Upper lobe of left lung (tissue), 6 donors: ENCODE results near the gene ITGB3. TPM values are rescaled to one million over a fixed set of nuclear protein-coding genes. Genes with fewer than 3 reads are reported as not detected.

Experiments used
- ATAC-seq, 2 donors: fragments of 200-7000 bp; cut with Tn5 transposase; one replicate each; pipeline ENCODE4 v1.9.1; 2022; ENCODE audit warnings: mild to moderate bottlenecking in 2 of 2, moderate library complexity in 2 of 2; ENCODE audit not compliant: low FRiP score in 2 of 2
- DNase-seq, 2 donors: peaks; one replicate each; pipeline ENCODE4 v3.0.0-alpha.2; 2019 to 2020
- H3K27ac ChIP-seq, 4 donors: fragments of 200-600 bp; sonication (generic); one replicate each; pipeline ENCODE4 v1.5.1; 2016 to 2019
- H3K27me3 ChIP-seq, 4 donors: fragments of 200-600 bp; sonication (generic); one replicate each; pipeline ENCODE4 v1.5.1; 2017 to 2019
- H3K36me3 ChIP-seq, 4 donors: fragments of 200-600 bp; sonication (generic); one replicate each; pipeline ENCODE4 v1.5.1; 2016 to 2019
- H3K4me1 ChIP-seq, 4 donors: fragments of 200-600 bp; sonication (generic); one replicate each; pipeline ENCODE4 v1.5.1; 2018 to 2019
- H3K4me3 ChIP-seq, 4 donors: fragments of 200-600 bp; sonication (generic); one replicate each; pipeline ENCODE4 v1.5.1; 2017 to 2019; ENCODE audit warnings: mild to moderate bottlenecking in 2 of 4, moderate library complexity in 1 of 4
- H3K9me3 ChIP-seq, 4 donors: fragments of 200-600 bp; sonication (generic); one replicate each; pipeline ENCODE4 v1.5.1; 2018 to 2019
- CTCF ChIP-seq, 6 experiments: fragments of 450-650 bp in 4 of 6; fragments of 200-600 bp in 2 of 6; sonication (generic) in 2 of 6; IDR thresholded peaks; one replicate each; pipeline ENCODE4 v1.5.1; 2016 to 2019; ENCODE audit warnings: antibody characterized with exemption in 6 of 6
- EP300 ChIP-seq, 4 donors: sonication (generic); formaldehyde crosslinking; IDR thresholded peaks; one replicate each; pipeline ENCODE4 v1.5.1; 2017; ENCODE audit warnings: antibody characterized with exemption in 4 of 4, control low read depth in 2 of 4
- POLR2A ChIP-seq, 4 donors: fragments of 450-650 bp; IDR thresholded peaks; one replicate each; pipeline ENCODE4 v1.5.1; 2016 to 2017; ENCODE audit warnings: antibody characterized with exemption in 4 of 4, mild to moderate bottlenecking in 2 of 4
- POLR2AphosphoS5 ChIP-seq, 2 donors: sonication (generic); formaldehyde crosslinking; IDR thresholded peaks; one replicate each; pipeline ENCODE4 v1.5.1; 2017; ENCODE audit warnings: antibody characterized with exemption in 2 of 2
- WGBS, 2 donors: methylation state at CpG; one replicate each; pipeline ENCODE4 v1.1.5; 2017 to 2018; 5-methylcytosine and 5-hydroxymethylcytosine counted together
- total RNA-seq, 6 donors: library from RNA; depleted of rRNA in 4 of 6; stranded (reverse); fragments of >200 nt in 4 of 6; gene quantifications; one replicate each; pipeline versions ENCODE4 v1.1.0 to v1.2.1, GENCODE V29; 2016 to 2021
- donor health status: DM: no; HTN: no; CAD: no; lungs with moderate emphysema.
- donor health status: DM: no; HTN: yes; CAD: no; lungs with severe emphysema.

The ITGB3 gene
- total RNA-seq, 6 donors from 2014 or later, result 3.4 to 17.8 (median 9.8) TPM

DNA sequence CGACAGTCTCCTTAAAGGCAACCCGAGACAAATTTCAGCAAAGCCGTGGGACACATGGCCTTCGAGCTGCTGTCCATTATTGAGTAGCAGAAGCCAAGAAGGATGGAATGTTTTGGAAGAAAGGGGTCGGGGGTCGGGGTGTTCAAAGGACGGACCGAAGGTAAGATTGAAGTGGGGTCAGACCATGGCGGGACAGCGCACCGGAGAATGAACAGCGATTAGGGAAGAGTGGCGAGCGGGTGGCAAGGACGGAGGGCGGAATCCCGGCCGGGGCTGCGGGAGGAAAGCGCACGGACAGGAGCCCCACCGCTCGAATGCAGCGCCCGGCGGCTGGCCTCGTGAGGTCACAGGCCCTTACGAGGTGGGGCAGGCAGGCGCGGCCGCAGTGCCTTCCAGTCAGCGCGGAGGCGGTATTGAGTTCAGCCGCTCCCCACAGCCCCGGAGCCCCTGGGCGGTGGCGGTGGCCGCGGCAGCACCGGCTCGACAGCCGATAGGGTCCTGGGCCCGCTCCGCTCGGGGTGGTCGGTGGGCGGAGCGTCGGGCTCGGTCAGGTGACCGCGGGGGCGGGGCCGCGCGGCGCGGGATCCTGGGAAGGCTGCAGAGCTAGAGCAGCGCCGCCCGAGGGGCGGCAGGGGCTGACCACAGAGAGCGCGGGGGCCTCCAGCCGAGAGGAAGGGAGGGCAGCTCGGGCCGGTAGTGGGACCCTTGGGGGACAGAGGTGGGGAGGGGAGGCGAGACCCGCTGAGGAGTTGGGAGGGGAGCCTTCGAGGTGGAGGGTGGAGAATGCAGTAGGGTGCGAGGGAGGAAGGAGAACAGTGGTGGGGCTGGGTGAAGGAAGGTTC lies 70.0 kb downstream of the ITGB3 start, which contains the start of gene EFCAB13:
Gene EFCAB13, plus strand, starts transcription at position 574 of the 842 bp plus-strand sequence. CDS start 4,399 bp downstream, outside the sequence.
- H3K36me3 ChIP-seq, result no peaks in the 10 kb centered on the region

DNA sequence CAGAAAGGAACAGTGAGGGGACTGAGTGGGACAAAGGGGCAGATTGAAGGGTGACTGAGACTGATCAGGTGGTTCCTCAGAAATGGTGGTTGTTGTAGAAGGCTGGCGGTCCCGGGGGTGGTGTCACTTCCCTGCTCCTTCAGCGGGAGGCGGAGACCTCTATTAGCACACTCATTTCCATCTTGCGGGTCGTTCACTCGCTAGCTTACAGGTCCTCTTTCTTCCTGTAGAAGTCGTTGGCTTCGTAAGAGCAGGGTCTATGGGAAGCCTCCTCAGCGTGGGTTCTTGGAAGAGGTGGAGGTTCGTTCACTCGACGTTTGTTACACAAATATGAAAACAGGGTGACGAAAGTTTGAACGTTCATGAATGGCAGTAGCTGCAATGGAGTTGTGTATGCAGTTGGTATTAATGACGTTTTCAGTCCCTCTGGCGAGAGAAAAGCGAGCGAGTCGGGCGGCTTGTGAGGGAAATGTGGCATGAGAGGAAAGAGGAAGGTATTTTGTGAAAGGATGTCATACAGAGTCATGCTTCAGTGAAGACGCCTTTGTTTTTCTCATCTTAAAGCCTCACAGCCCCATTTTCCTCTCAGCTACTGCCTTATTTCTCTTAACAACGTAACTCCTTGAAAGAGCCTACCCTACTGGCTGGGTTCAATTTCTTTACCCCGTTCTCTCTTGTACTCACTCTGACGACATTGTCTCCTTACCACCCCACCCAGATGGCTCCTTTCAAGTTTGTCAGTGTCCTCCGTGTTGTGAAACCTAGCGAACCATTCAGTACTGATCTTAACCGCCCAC lies 70.8 kb downstream of the ITGB3 start:
- Histone ChIP-seq H3K4me3 (peak overlapping the region; percentile 51 to 81 (median 73)), H3K4me1 (peaks cover 0 to 15% (median 6%) of the 10 kb centered on the region in 4 donors), H3K36me3 (no peaks in the 10 kb centered on the region), H3K27ac (peak overlapping the region; percentile 94 to 98 (median 94)), H3K9me3 (no peaks in the 10 kb centered on the region), H3K27me3 (no peaks in the 10 kb centered on the region)
- TF ChIP-seq CTCF (IDR thresholded peaks at IDR 0.05), result no peak
- no peak for TF ChIP-seq EP300 (IDR thresholded peaks at IDR 0.05)
- no peak for TF ChIP-seq POLR2AphosphoS5 (IDR thresholded peaks at IDR 0.05)
- TF ChIP-seq POLR2A (IDR thresholded peaks at IDR 0.05), result no peak
- DNase-seq, result peak in 1 of 2 donors; percentile 74
- 7 to 12% methylated on average over 28 of the region's 28 CpGs for WGBS, 2 donors
- ATAC-seq, result peak; percentile 75 to 86

More for the DNA sequence above, 70.0 kb downstream of the ITGB3 start, which contains the start of gene EFCAB13:
- DNase-seq, result peak; percentile 92 to 99
- peak; percentile 19 to 74 (median 42) for TF ChIP-seq CTCF (IDR thresholded peaks at IDR 0.05)
- peak; percentile 68 to 83 for TF ChIP-seq POLR2AphosphoS5 (IDR thresholded peaks at IDR 0.05)
- no peak for TF ChIP-seq EP300 (IDR thresholded peaks at IDR 0.05)
- TF ChIP-seq POLR2A (IDR thresholded peaks at IDR 0.05), result peak; percentile 25 to 98 (median 92)
- Histone ChIP-seq H3K4me1 (peaks cover 0 to 15% (median 6%) of the 10 kb centered on the region in 4 donors), H3K4me3 (peak within 1 kb of the TSS; percentile 51 to 81 (median 73)), H3K9me3 (no peaks in the 10 kb centered on the region), H3K27ac (peak within 1 kb of the TSS; percentile 94 to 98 (median 94)), H3K27me3 (no peaks in the 10 kb centered on the region)
- 1 to 2% methylated on average over 38 to 65 of the region's 72 CpGs for WGBS, 2 donors
- peak; percentile 98 for ATAC-seq

GRCh38 chr17:47325176-47325575 lies 71.5 kb downstream of the ITGB3 start:
- peaks cover 0 to 15% (median 6%) of the 10 kb centered on the region in 4 donors for H3K4me1 ChIP-seq
- ATAC-seq (no peak), DNase-seq (no peak)
- no peaks in the 10 kb centered on the region for H3K27me3 ChIP-seq
- peak overlapping the region in 1 of 4 donors; percentile 65 for H3K4me3 ChIP-seq
- TF ChIP-seq CTCF (IDR thresholded peaks at IDR 0.05) (no peak), POLR2A (IDR thresholded peaks at IDR 0.05) (no peak), EP300 (IDR thresholded peaks at IDR 0.05) (no peak), POLR2AphosphoS5 (IDR thresholded peaks at IDR 0.05) (no peak)
- 89 to 100% methylated on average over 1 of the region's 1 CpG for WGBS, 2 donors
- peak overlapping the region in 2 of 4 donors; percentile 94 to 95 for H3K27ac ChIP-seq
- H3K9me3 ChIP-seq, result no peaks in the 10 kb centered on the region
- no peaks in the 10 kb centered on the region for H3K36me3 ChIP-seq

- TF ChIP-seq CTCF (IDR thresholded peaks at IDR 0.05), result no peak
- peaks cover 0 to 2% (median 0%) of the 10 kb centered on the region in 4 donors for H3K36me3 ChIP-seq
- H3K27me3 ChIP-seq, result no peaks in the 10 kb centered on the region
- 97 to 100% methylated on average over 2 of the region's 2 CpGs for WGBS, 2 donors
- DNase-seq (no peak), ATAC-seq (no peak)
- peaks cover 0 to under 1% (median 0%) of the 10 kb centered on the region in 4 donors for H3K4me1 ChIP-seq
- no peaks in the 10 kb centered on the region for H3K9me3 ChIP-seq
- H3K27ac ChIP-seq, result no peak overlapping the region
- no peak overlapping the region for H3K4me3 ChIP-seq
Measured at GRCh38 chr17:47330548-47330947, 76.9 kb downstream of the ITGB3 start.
